Neural progenitor cell (in vitro differentiated cells): ENCODE data around the gene NOX1.

ENCODE experiments used
- EZH2phosphoT487 ChIP-seq: fragments of 200-600 bp; sonication (generic); IDR thresholded peaks from 2 replicates; pipeline ENCODE4 v1.6.1; 2017; ENCODE audit warnings: antibody characterized with exemption
- TF ChIP-seq, protein P1 (sequence below): fragments of 200-600 bp; sonication (generic); IDR thresholded peaks from 2 replicates; pipeline ENCODE4 v1.5.1; 2017; ENCODE audit warnings: antibody characterized with exemption, mild to moderate bottlenecking

DNA sequence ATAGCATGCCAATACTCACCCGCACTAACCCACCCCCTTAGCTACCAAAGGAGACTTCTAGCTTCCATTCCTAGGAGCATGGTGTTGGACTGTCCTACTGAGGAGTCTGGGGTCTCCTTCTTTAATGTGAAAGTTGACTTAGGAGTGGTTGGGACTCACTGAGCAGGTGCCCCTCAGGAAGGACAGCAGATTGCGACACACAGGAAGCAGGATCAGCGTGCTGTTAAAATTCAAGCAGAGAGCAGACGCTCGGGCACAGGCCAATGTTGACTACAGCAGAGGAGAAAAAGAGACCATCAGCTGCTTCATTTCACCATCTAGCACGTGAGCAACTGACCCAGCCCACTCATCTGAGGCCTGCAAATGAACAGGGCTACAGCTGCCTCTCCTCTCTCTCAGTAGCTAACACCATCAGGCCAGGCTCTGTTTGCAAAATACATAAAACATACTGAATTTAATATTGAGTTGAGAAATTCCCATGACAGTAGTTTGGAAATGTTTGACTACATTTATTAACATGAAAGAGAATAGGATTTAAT is 10.8 kb downstream of the NOX1 start:
- TF ChIP-seq, protein P1, sequence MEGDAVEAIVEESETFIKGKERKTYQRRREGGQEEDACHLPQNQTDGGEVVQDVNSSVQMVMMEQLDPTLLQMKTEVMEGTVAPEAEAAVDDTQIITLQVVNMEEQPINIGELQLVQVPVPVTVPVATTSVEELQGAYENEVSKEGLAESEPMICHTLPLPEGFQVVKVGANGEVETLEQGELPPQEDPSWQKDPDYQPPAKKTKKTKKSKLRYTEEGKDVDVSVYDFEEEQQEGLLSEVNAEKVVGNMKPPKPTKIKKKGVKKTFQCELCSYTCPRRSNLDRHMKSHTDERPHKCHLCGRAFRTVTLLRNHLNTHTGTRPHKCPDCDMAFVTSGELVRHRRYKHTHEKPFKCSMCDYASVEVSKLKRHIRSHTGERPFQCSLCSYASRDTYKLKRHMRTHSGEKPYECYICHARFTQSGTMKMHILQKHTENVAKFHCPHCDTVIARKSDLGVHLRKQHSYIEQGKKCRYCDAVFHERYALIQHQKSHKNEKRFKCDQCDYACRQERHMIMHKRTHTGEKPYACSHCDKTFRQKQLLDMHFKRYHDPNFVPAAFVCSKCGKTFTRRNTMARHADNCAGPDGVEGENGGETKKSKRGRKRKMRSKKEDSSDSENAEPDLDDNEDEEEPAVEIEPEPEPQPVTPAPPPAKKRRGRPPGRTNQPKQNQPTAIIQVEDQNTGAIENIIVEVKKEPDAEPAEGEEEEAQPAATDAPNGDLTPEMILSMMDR: no peak
- no peak for TF ChIP-seq EZH2phosphoT487
